DMS53 (cell line): ENCODE measurements around the gene MTFP1.
"Not testable (repeated sequence)": the region's sequence is repeated elsewhere in the genome, so short reads cannot be mapped to it uniquely, and the experiment has no call there.

Experiments used
- DNase-seq: peaks from one replicate; lab custom pipeline; 2025; lab: John Stamatoyannopoulos, UW

Gene MTFP1

GRCh38 chr22:30455075-30455840, 29.7 kb downstream of the MTFP1 start:
- DNase-seq, result no peak

GRCh38 chr22:30457981-30458380, 32.4 kb downstream of the MTFP1 start:
- no peak for DNase-seq

- no peak for DNase-seq
These were observed 33.8 kb downstream of the MTFP1 start for GRCh38 chr22:30459181-30460052.

- DNase-seq, result peak; percentile 31
These were observed 34.6 kb downstream of the MTFP1 start for GRCh38 chr22:30460147-30460546.

GRCh38 chr22:30460555-30460954, 35.0 kb downstream of the MTFP1 start:
- not testable (repeated sequence) for DNase-seq

GRCh38 chr22:30469165-30469564, 43.6 kb downstream of the MTFP1 start:
- no peak for DNase-seq

- no peak for DNase-seq
These were observed 45.1 kb downstream of the MTFP1 start for GRCh38 chr22:30470655-30471054.

GRCh38 chr22:30471616-30472318, 46.2 kb downstream of the MTFP1 start, which contains the start of gene SEC14L3:
TSS of gene SEC14L3 (minus strand) at chr22:30472017. CDS start at chr22:30471958, 59 bp downstream.
- no peak for DNase-seq

GRCh38 chr22:30472994-30473720, 47.6 kb downstream of the MTFP1 start:
- DNase-seq, result no peak

GRCh38 chr22:30474121-30474520, 48.6 kb downstream of the MTFP1 start:
- DNase-seq, result no peak

GRCh38 chr22:30474683-30475424, 49.3 kb downstream of the MTFP1 start:
- DNase-seq, result peak; percentile 76
